Measurements from ENCODE around the gene LRRC8C. TPM values are rescaled to one million over a fixed set of nuclear protein-coding genes. Genes with fewer than 3 reads are reported as not detected.

Gene LRRC8C
- total and polyA plus RNA-seq, 2 experiments from 2014 or later: 0.89 to 3.9 TPM

DNA sequence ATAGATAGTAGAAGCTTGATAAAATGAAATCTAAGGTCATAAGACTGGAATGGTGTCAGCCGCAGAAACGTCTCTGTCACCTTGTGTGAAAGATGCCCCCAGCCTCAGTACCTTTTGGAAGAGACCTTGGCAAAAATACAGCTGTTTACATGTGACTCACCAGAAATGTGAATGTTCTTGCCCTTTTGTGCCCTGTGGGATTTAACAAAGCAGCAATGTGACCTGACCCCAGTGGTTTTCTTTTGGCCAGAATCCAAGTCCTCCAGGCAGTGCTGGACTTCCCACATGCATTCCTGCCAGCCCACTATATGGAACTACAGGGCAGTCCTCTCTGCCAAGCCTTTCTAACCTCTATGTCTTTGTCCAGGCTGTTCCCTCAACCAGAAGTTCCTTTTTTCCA is 27.2 kb upstream of the LRRC8C start:
- H3K4me1 Mint-ChIP-seq: peaks cover 3% of the 10 kb centered on the region; the same call in 1 of the 3 replicates
- peaks cover 2% of the 10 kb centered on the region for H3K27me3 Mint-ChIP-seq (ENCODE audit: insufficient read depth, low read depth, poor library complexity)
- H3K4me2 ChIP-seq: no peak overlapping the region
- H3K36me3 ChIP-seq (ENCODE audit: insufficient read depth): no peaks in the 10 kb centered on the region
- TF ChIP-seq CREB1 (CRISPR knock-in tag; IDR thresholded peaks at IDR 0.05; ENCODE audit: low read depth) (no peak), ZNF331 (CRISPR knock-in tag; IDR thresholded peaks at IDR 0.05; ENCODE audit: low read depth) (no peak), ZNF462 (CRISPR knock-in tag; IDR thresholded peaks at IDR 0.05) (no peak), EZH2 (IDR thresholded peaks at IDR 0.05; ENCODE audit: low read depth, unreplicated experiment) (no peak), CTCF (conservative IDR thresholded peaks at IDR 0.05; ENCODE audit: low read depth in 2 of 2) (no peak), POLR2AphosphoS5 (IDR thresholded peaks at IDR 0.05; ENCODE audit: low read depth) (no peak)
- TF ChIP-seq, protein P1, sequence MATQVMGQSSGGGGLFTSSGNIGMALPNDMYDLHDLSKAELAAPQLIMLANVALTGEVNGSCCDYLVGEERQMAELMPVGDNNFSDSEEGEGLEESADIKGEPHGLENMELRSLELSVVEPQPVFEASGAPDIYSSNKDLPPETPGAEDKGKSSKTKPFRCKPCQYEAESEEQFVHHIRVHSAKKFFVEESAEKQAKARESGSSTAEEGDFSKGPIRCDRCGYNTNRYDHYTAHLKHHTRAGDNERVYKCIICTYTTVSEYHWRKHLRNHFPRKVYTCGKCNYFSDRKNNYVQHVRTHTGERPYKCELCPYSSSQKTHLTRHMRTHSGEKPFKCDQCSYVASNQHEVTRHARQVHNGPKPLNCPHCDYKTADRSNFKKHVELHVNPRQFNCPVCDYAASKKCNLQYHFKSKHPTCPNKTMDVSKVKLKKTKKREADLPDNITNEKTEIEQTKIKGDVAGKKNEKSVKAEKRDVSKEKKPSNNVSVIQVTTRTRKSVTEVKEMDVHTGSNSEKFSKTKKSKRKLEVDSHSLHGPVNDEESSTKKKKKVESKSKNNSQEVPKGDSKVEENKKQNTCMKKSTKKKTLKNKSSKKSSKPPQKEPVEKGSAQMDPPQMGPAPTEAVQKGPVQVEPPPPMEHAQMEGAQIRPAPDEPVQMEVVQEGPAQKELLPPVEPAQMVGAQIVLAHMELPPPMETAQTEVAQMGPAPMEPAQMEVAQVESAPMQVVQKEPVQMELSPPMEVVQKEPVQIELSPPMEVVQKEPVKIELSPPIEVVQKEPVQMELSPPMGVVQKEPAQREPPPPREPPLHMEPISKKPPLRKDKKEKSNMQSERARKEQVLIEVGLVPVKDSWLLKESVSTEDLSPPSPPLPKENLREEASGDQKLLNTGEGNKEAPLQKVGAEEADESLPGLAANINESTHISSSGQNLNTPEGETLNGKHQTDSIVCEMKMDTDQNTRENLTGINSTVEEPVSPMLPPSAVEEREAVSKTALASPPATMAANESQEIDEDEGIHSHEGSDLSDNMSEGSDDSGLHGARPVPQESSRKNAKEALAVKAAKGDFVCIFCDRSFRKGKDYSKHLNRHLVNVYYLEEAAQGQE (IDR thresholded peaks at IDR 0.05; ENCODE audit: unreplicated experiment): no peak
- TF ChIP-seq, protein P2, sequence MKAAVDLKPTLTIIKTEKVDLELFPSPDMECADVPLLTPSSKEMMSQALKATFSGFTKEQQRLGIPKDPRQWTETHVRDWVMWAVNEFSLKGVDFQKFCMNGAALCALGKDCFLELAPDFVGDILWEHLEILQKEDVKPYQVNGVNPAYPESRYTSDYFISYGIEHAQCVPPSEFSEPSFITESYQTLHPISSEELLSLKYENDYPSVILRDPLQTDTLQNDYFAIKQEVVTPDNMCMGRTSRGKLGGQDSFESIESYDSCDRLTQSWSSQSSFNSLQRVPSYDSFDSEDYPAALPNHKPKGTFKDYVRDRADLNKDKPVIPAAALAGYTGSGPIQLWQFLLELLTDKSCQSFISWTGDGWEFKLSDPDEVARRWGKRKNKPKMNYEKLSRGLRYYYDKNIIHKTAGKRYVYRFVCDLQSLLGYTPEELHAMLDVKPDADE (IDR thresholded peaks at IDR 0.05): no peak
- H3F3A ChIP-seq (replicated peaks; ENCODE audit: low read depth): no peaks in the 10 kb centered on the region
- ATAC-seq (no peak), DNase-seq (ENCODE audit: low spot score) (no peak)
- H3K27ac Mint-ChIP-seq: no peak overlapping the region
- H3K4me1 ChIP-seq (ENCODE audit: insufficient read depth): no peaks in the 10 kb centered on the region
- no peak overlapping the region for H3K27ac ChIP-seq (ENCODE audit: low read depth)
- H3K9me2 ChIP-seq (ENCODE audit: insufficient read depth): no peaks in the 10 kb centered on the region
- H3K4me3 Mint-ChIP-seq: no peak overlapping the region
- no peaks in the 10 kb centered on the region for H3K79me2 ChIP-seq (replicated peaks; ENCODE audit: insufficient read depth)
- H3K36me3 Mint-ChIP-seq (ENCODE audit: low read depth): no peaks in the 10 kb centered on the region; the same call in 2 of the 3 replicates
- H3K4me3 ChIP-seq: no peak overlapping the region
- H4K20me1 ChIP-seq (replicated peaks; ENCODE audit: insufficient read depth): no peaks in the 10 kb centered on the region
- H2AFZ ChIP-seq: no peak overlapping the region
- no peaks in the 10 kb centered on the region for H3K27me3 ChIP-seq (ENCODE audit: insufficient read depth)
- no peaks in the 10 kb centered on the region; the same call in 2 of the 3 replicates for H3K9me3 Mint-ChIP-seq

Data from GM23338 (cell line).